Nephron (organoid): Measurements from ENCODE around the gene CERS6.

Experiments used
- H3K27ac Mint-ChIP-seq, 3 experiments: 2 replicates each; pipeline ENCODE4 v1.8.0; 2020; ENCODE audit warnings: mixed read lengths in 3 of 3, mild to moderate bottlenecking in 2 of 3, moderate library complexity in 1 of 3
- H3K27me3 Mint-ChIP-seq: 2 replicates; pipeline ENCODE4 v1.8.0; 2021; ENCODE audit warnings: low read depth, mild to moderate bottlenecking, moderate library complexity, mixed read lengths
- H3K36me3 Mint-ChIP-seq: 2 replicates; pipeline ENCODE4 v1.8.0; 2020; ENCODE audit warnings: low read depth, mixed read lengths
- H3K4me1 Mint-ChIP-seq: 2 replicates; pipeline ENCODE4 v1.8.0; 2020; ENCODE audit warnings: mixed read lengths
- H3K4me3 Mint-ChIP-seq, 3 experiments: 2 replicates each; pipeline ENCODE4 v1.8.0; 2020; ENCODE audit warnings: mild to moderate bottlenecking in 3 of 3, mixed read lengths in 3 of 3, moderate library complexity in 2 of 3
- H3K9me3 Mint-ChIP-seq: 2 replicates; pipeline ENCODE4 v1.8.0; 2020; ENCODE audit warnings: mixed read lengths
- CTCF ChIP-seq, 3 experiments: fragments of 200-600 bp; sonication (generic); IDR thresholded peaks; one replicate each; pipeline ENCODE4 v1.5.0; 2021; ENCODE audit warnings: antibody characterized with exemption in 3 of 3; ENCODE audit not compliant: unreplicated experiment in 3 of 3

Gene CERS6

DNA sequence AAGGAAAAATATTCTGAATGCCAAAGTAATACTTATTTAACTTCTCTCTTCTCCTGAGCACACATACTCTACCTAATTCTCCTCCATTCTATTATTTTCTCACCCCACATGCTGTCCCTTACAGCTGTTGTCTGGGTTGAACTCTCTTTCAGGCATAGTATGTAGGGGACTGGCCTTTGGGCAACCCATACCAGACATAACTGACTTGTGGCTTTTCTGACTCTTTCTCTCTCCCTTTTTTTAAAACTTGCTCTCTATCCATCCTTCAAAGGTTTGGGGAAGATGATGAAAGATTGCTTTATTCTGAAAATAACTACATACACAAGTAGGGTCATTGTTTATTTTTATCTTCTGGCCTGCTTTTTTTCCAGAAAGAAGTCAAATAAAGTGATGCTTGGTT lies 276.4 kb downstream of the CERS6 start:
- H3K4me1 Mint-ChIP-seq: peaks cover 38% of the 10 kb centered on the region
- no peak overlapping the region for H3K4me3 Mint-ChIP-seq
- peak overlapping the region in 1 of 3 experiments; percentile 20 for H3K27ac Mint-ChIP-seq
- no peaks in the 10 kb centered on the region for H3K27me3 Mint-ChIP-seq
- no peaks in the 10 kb centered on the region for H3K9me3 Mint-ChIP-seq
- TF ChIP-seq CTCF (IDR thresholded peaks at IDR 0.05; ENCODE audit: unreplicated experiment in 3 of 3): no peak
- H3K36me3 Mint-ChIP-seq: peaks cover 7% of the 10 kb centered on the region

GRCh38 chr2:168734199-168734760 lies 278.2 kb downstream of the CERS6 start:
- H3K27ac Mint-ChIP-seq: peak overlapping the region in 2 of 3 experiments; percentile 34 to 42
- no peak for TF ChIP-seq CTCF (IDR thresholded peaks at IDR 0.05; ENCODE audit: unreplicated experiment in 3 of 3)

DNA sequence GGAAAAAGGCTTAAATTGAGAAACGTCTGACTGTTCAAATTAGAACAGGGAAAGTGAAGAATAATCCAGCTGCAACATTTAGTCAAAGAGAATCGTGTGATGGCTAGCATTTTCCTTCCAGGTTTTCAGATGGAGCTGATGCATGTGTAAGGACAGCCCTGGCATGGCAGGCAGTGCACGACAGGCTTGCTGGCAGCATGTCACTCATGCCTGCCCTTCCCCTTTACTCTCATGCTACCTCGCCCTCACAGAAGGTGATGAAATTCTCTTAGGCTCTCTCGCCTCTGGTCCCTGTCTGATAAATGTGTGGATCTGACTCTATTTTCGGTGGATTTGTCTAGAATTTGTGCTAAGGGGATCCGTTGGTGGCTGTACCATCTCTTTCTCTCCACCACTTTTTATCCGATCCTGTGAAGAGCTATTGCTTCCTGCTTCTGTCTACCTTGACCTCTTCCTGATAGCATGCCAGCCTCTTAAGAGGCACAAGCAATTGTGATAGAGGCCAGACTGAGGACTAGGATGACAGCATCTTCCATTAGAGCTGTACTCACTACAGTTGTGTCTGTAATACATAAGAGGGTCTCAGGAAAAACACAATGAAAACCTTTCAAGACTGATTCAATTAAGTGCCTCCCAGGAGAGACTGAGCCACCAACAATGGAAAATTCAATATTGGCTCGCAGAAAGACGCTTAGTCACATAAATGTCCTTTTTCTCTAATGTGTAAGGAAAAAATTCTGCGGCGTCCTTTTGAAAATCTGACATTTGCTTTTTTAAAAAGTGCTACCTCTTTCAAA lies 280.8 kb downstream of the CERS6 start:
- Mint-ChIP-seq H3K36me3 (no peaks in the 10 kb centered on the region), H3K4me1 (peaks cover 30% of the 10 kb centered on the region), H3K9me3 (no peaks in the 10 kb centered on the region), H3K27ac (no peak overlapping the region), H3K27me3 (no peaks in the 10 kb centered on the region), H3K4me3 (no peak overlapping the region)
- no peak for TF ChIP-seq CTCF (IDR thresholded peaks at IDR 0.05; ENCODE audit: unreplicated experiment in 3 of 3)

More at GRCh38 chr2:168734199-168734760, 278.2 kb downstream of the CERS6 start:
- Mint-ChIP-seq H3K36me3 (peaks cover 3% of the 10 kb centered on the region), H3K9me3 (no peaks in the 10 kb centered on the region), H3K4me3 (no peak overlapping the region), H3K27me3 (no peaks in the 10 kb centered on the region), H3K4me1 (peaks cover 38% of the 10 kb centered on the region)

DNA sequence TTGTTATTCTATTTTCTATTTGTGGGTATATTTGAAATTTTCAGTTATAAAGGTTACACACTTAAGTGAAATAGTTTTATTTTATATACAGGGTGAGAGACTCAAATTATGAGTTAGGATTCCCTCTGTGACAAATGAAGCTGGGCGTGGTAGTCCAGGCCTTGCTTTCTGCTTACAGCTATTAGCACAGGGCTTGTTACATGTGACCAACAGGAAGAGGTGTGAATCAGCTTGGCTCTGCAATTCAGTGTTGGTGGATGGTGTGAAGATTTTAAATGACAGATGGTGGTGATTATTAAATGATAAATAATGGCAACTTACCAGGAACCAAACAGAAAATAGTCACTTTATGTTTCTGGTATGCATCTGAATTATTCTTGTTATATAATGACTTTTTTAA lies 282.0 kb downstream of the CERS6 start:
- no peaks in the 10 kb centered on the region for H3K9me3 Mint-ChIP-seq
- H3K4me1 Mint-ChIP-seq: peaks cover 21% of the 10 kb centered on the region
- H3K27ac Mint-ChIP-seq: no peak overlapping the region
- no peaks in the 10 kb centered on the region for H3K36me3 Mint-ChIP-seq
- H3K4me3 Mint-ChIP-seq: no peak overlapping the region
- no peaks in the 10 kb centered on the region for H3K27me3 Mint-ChIP-seq
- no peak for TF ChIP-seq CTCF (IDR thresholded peaks at IDR 0.05; ENCODE audit: unreplicated experiment in 3 of 3)

DNA sequence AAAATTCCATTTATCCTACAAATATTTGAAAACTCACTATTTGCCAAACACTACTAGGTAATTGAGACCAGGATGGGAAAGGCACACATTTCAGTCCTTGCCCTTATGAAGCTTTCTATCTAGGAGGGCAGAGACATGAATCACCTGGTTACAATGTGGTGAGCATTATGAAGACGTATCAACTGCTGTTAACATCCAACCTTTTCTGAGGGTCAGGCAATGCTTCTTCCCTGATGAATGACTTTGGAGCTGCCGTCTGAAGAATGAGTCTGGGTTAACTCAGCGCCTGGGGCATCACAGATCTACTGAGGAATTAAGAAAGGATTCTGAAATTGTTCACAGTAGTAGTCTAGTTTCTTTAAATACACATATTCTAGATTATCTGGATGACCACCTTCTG lies 284.3 kb downstream of the CERS6 start:
- no peaks in the 10 kb centered on the region for H3K9me3 Mint-ChIP-seq
- H3K27me3 Mint-ChIP-seq: no peaks in the 10 kb centered on the region
- no peak for TF ChIP-seq CTCF (IDR thresholded peaks at IDR 0.05; ENCODE audit: unreplicated experiment in 3 of 3)
- H3K4me1 Mint-ChIP-seq: no peaks in the 10 kb centered on the region
- H3K4me3 Mint-ChIP-seq: no peak overlapping the region
- no peak overlapping the region for H3K27ac Mint-ChIP-seq
- peaks cover 4% of the 10 kb centered on the region for H3K36me3 Mint-ChIP-seq

GRCh38 chr2:168740788-168741187 lies 284.7 kb downstream of the CERS6 start:
- Mint-ChIP-seq H3K27me3 (no peaks in the 10 kb centered on the region), H3K9me3 (no peaks in the 10 kb centered on the region), H3K4me3 (no peak overlapping the region), H3K36me3 (peaks cover 6% of the 10 kb centered on the region), H3K27ac (no peak overlapping the region), H3K4me1 (no peaks in the 10 kb centered on the region)
- no peak for TF ChIP-seq CTCF (IDR thresholded peaks at IDR 0.05; ENCODE audit: unreplicated experiment in 3 of 3)
